Astrocyte of the cerebellum (primary cell): Measurements from ENCODE around the gene SLC46A3.

ENCODE experiments used
- DNase-seq: peaks from one replicate; pipeline ENCODE4 v3.0.0-alpha.2; 2011; ENCODE audit warnings: low read depth
- H3K4me3 ChIP-seq: 2 replicates; pipeline ENCODE4 v1.5.1; 2011; ENCODE audit warnings: mild to moderate bottlenecking, low read depth, low read length, moderate library complexity
- CTCF ChIP-seq: IDR thresholded peaks from 2 replicates; pipeline ENCODE4 v1.5.1; 2012; ENCODE audit warnings: low read length, low read depth, moderate library complexity, mild to moderate bottlenecking; ENCODE audit errors: missing control alignments
- in situ Hi-C: cut with HindIII; loops from 2 replicates; pipeline ENCODE4 v1.10.0; 2017; ENCODE audit warnings: low sequenced_read_pairs

SLC46A3 gene

GRCh38 chr13:28671126-28671792 is 47.5 kb downstream of the SLC46A3 start:
- no peak for TF ChIP-seq CTCF
- in situ Hi-C loops = no loop called here
- no peak for DNase-seq
- H3K4me3 ChIP-seq = no peak overlapping the region

GRCh38 chr13:28666897-28667488 is 51.8 kb downstream of the SLC46A3 start:
- no peak for DNase-seq
- no peak overlapping the region for H3K4me3 ChIP-seq
- TF ChIP-seq CTCF = no peak
- in situ Hi-C loops = no loop called here

GRCh38 chr13:28659621-28659970 is 59.2 kb downstream of the SLC46A3 start:
- in situ Hi-C loops = no loop called here
- DNase-seq = peak; percentile 29
- no peak for TF ChIP-seq CTCF
- H3K4me3 ChIP-seq = peak overlapping the region; percentile 94

- no peak for TF ChIP-seq CTCF
These were observed 59.8 kb downstream of the SLC46A3 start, which contains the start of gene POMP for GRCh38 chr13:28658796-28659620. Gene POMP, plus strand, starts transcription at chr13:28659130. Its CDS starts 55 bp downstream, at chr13:28659185.

GRCh38 chr13:28658539-28658795 is 60.3 kb downstream of the SLC46A3 start:
- no peak for DNase-seq
- TF ChIP-seq CTCF = no peak
- H3K4me3 ChIP-seq = peak overlapping the region; percentile 94
- in situ Hi-C loops = no loop called here

More at GRCh38 chr13:28658796-28659620, 59.8 kb downstream of the SLC46A3 start, which contains the start of gene POMP:
- peak; percentile 85 for DNase-seq
- in situ Hi-C loops = no loop called here
- peak within 1 kb of the TSS; percentile 94 for H3K4me3 ChIP-seq

GRCh38 chr13:28657784-28658538 is 60.8 kb downstream of the SLC46A3 start:
- H3K4me3 ChIP-seq = peak overlapping the region; percentile 94
- peak; percentile 10 for TF ChIP-seq CTCF
- in situ Hi-C loops = no loop called here
- DNase-seq = no peak
